Mesenchymal stem cell (in vitro differentiated cells and primary cell): ENCODE data around the gene MOB2.

Source experiments
- DNase-seq: peaks from one replicate; pipeline ENCODE4 v3.0.0-alpha.2; 2013
- H2AFZ ChIP-seq: one replicate; pipeline ENCODE4 v1.6.1; 2013; ENCODE audit warnings: low read depth, mild to moderate bottlenecking, control low read depth, inconsistent platforms, low read length, moderate library complexity
- H2AK5ac ChIP-seq: 2 replicates; pipeline ENCODE4 v1.6.1; 2013; ENCODE audit warnings: low read length, moderate library complexity, mild to moderate bottlenecking, inconsistent platforms; ENCODE audit not compliant: severe bottlenecking
- H2BK120ac ChIP-seq: one replicate; pipeline ENCODE4 v1.6.1; 2013; ENCODE audit warnings: low read depth, mild to moderate bottlenecking, inconsistent platforms, low read length, moderate library complexity
- H2BK12ac ChIP-seq, 2 experiments: one replicate each; pipeline ENCODE4 v1.6.1; 2013; ENCODE audit warnings: inconsistent platforms in 2 of 2, low read length in 2 of 2, mild to moderate bottlenecking in 2 of 2, moderate library complexity in 2 of 2, control low read depth in 1 of 2
- H2BK15ac ChIP-seq: one replicate; pipeline ENCODE4 v1.6.1; 2013; ENCODE audit warnings: mild to moderate bottlenecking, low read depth, inconsistent platforms; ENCODE audit not compliant: poor library complexity, severe bottlenecking
- H2BK5ac ChIP-seq: 2 replicates; pipeline ENCODE4 v1.6.1; 2013; ENCODE audit warnings: low read depth, mild to moderate bottlenecking, low read length, control low read depth, inconsistent platforms; ENCODE audit not compliant: poor library complexity, severe bottlenecking
- H3K14ac ChIP-seq, 2 experiments: one replicate each; pipeline ENCODE4 v1.6.1; 2013; ENCODE audit warnings: inconsistent platforms in 2 of 2, low read length in 2 of 2, control low read depth in 1 of 2, mild to moderate bottlenecking in 1 of 2, moderate library complexity in 1 of 2
- H3K18ac ChIP-seq, 2 experiments: one replicate each; pipeline ENCODE4 v1.6.1; 2013; ENCODE audit warnings: inconsistent platforms in 2 of 2, low read length in 2 of 2, control low read depth in 1 of 2, low read depth in 1 of 2, mild to moderate bottlenecking in 1 of 2
- H3K23ac ChIP-seq, 2 experiments: one replicate each; pipeline ENCODE4 v1.6.1; 2013; ENCODE audit warnings: inconsistent platforms in 2 of 2, low read length in 2 of 2, mild to moderate bottlenecking in 2 of 2, moderate library complexity in 2 of 2, control low read depth in 1 of 2
- H3K27ac ChIP-seq: 2 replicates; pipeline ENCODE4 v1.5.1; 2013; ENCODE audit warnings: mild to moderate bottlenecking, moderate library complexity, low read length, control low read depth, inconsistent platforms; ENCODE audit not compliant: poor library complexity, severe bottlenecking
- H3K27me3 ChIP-seq, 2 experiments: 2 replicates each; pipeline versions ENCODE4 v1.6.1 to v1.7.0; 2013; ENCODE audit warnings: low read length in 2 of 2, mild to moderate bottlenecking in 2 of 2, moderate library complexity in 2 of 2, control low read depth in 1 of 2, inconsistent platforms in 1 of 2; ENCODE audit not compliant: control insufficient read depth in 1 of 2, insufficient read depth in 1 of 2
- H3K36me3 ChIP-seq, 2 experiments: 2 replicates each; pipeline versions ENCODE4 v1.6.1 to v1.7.0; 2013; ENCODE audit warnings: low read length in 2 of 2, control low read depth in 1 of 2, inconsistent platforms in 1 of 2, low read depth in 1 of 2, mild to moderate bottlenecking in 1 of 2; ENCODE audit not compliant: insufficient read depth in 2 of 2, control insufficient read depth in 1 of 2
- H3K4ac ChIP-seq, 2 experiments: one replicate each; pipeline ENCODE4 v1.6.1; 2013; ENCODE audit warnings: inconsistent platforms in 2 of 2, low read length in 2 of 2, mild to moderate bottlenecking in 2 of 2, moderate library complexity in 2 of 2, control low read depth in 1 of 2, low read depth in 1 of 2
- H3K4me1 ChIP-seq: 2 replicates; pipeline ENCODE4 v1.6.1; 2013; ENCODE audit warnings: low read depth, low read length, control low read depth; ENCODE audit not compliant: control insufficient read depth, insufficient read depth
- H3K4me2 ChIP-seq: 2 replicates; pipeline ENCODE4 v1.6.1; 2013; ENCODE audit warnings: low read length, mild to moderate bottlenecking, inconsistent platforms; ENCODE audit not compliant: poor library complexity, severe bottlenecking
- H3K4me3 ChIP-seq, 2 experiments: 2 replicates each; pipeline versions ENCODE4 v1.5.1 to v1.7.0; 2013; ENCODE audit warnings: low read length in 2 of 2, mild to moderate bottlenecking in 2 of 2, control low read depth in 1 of 2, low read depth in 1 of 2; ENCODE audit not compliant: insufficient read depth in 1 of 2
- H3K79me1 ChIP-seq: replicated peaks from 2 replicates; pipeline ENCODE4 v1.6.1; 2013; ENCODE audit warnings: mild to moderate bottlenecking, control low read depth, low read length, inconsistent platforms; ENCODE audit not compliant: poor library complexity, severe bottlenecking
- H3K9ac ChIP-seq: 2 replicates; pipeline ENCODE4 v1.7.0; 2013; ENCODE audit warnings: mild to moderate bottlenecking, low read length, moderate library complexity
- H3K9me3 ChIP-seq: 2 replicates; pipeline ENCODE4 v1.7.0; 2013; ENCODE audit warnings: mild to moderate bottlenecking, low read length; ENCODE audit not compliant: control insufficient read depth
- H4K8ac ChIP-seq: one replicate; pipeline ENCODE4 v1.6.1; 2013; ENCODE audit warnings: inconsistent platforms, mild to moderate bottlenecking, low read length, moderate library complexity
- H4K91ac ChIP-seq: one replicate; pipeline ENCODE4 v1.6.1; 2013; ENCODE audit warnings: mild to moderate bottlenecking, low read length, inconsistent platforms
- WGBS: methylation state at CpG from one replicate; pipeline ENCODE4 v1.1.7; 2013; ENCODE audit warnings: mixed read lengths; 5-methylcytosine and 5-hydroxymethylcytosine counted together

Gene MOB2

DNA sequence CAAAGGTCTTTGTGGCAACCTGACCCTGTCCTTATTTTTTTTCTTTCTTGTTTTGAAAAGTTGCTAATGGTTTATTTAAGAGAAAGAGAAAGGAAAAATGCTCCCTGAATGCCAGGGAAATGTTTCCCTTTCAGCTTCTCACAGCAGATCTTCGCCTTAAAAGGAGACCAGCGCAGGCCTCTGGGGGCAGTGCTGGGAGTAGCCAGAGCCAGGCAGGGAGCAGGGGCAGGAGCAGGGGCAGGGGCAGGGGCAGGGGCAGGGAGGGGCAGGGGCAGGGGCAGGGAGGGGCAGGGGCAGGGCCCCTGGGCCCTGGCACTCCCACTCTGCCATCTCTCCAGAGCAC lies 5.1 kb downstream of the MOB2 start:
- H3K27me3 ChIP-seq = no peaks in the 10 kb centered on the region
- no peak overlapping the region for H3K4me2 ChIP-seq
- no peak overlapping the region for H2BK5ac ChIP-seq
- H3K79me1 ChIP-seq = peaks cover 57% of the 10 kb centered on the region
- 93% methylated on average over 2 of the region's 2 CpGs for WGBS
- H2BK120ac ChIP-seq = no peak overlapping the region
- H2AK5ac ChIP-seq = no peak overlapping the region
- no peak overlapping the region for H3K9ac ChIP-seq
- H4K8ac ChIP-seq = no peak overlapping the region
- H3K14ac ChIP-seq = no peak overlapping the region
- no peak overlapping the region for H3K23ac ChIP-seq
- H2BK15ac ChIP-seq = no peak overlapping the region
- H2BK12ac ChIP-seq = no peak overlapping the region
- H3K4me1 ChIP-seq = peaks cover 23% of the 10 kb centered on the region
- H3K9me3 ChIP-seq = no peaks in the 10 kb centered on the region
- H3K4me3 ChIP-seq = no peak overlapping the region
- no peak overlapping the region for H4K91ac ChIP-seq
- no peak overlapping the region for H3K4ac ChIP-seq
- H3K27ac ChIP-seq = no peak overlapping the region
- H3K18ac ChIP-seq = no peak overlapping the region
- H2AFZ ChIP-seq = no peak overlapping the region
- DNase-seq = no peak
- peaks cover 42 to 69% of the 10 kb centered on the region in 2 experiments for H3K36me3 ChIP-seq

GRCh38 chr11:1480555-1481482 lies 5.8 kb downstream of the MOB2 start:
- Histone ChIP-seq H3K9me3 (no peaks in the 10 kb centered on the region), H3K36me3 (peaks cover 48 to 71% of the 10 kb centered on the region in 2 experiments), H3K9ac (no peak overlapping the region), H3K14ac (no peak overlapping the region), H2AK5ac (no peak overlapping the region), H2BK12ac (no peak overlapping the region), H3K27me3 (no peaks in the 10 kb centered on the region), H3K23ac (no peak overlapping the region), H3K4ac (no peak overlapping the region), H2BK15ac (no peak overlapping the region), H3K4me3 (no peak overlapping the region), H3K18ac (no peak overlapping the region), H2AFZ (no peak overlapping the region), H4K8ac (no peak overlapping the region), H4K91ac (no peak overlapping the region), H3K4me2 (no peak overlapping the region), H2BK120ac (no peak overlapping the region), H3K4me1 (peaks cover 17% of the 10 kb centered on the region), H2BK5ac (no peak overlapping the region), H3K79me1 (peaks cover 54% of the 10 kb centered on the region), H3K27ac (no peak overlapping the region)
- DNase-seq = no peak
- WGBS = 96% methylated on average over 36 of the region's 36 CpGs

DNA sequence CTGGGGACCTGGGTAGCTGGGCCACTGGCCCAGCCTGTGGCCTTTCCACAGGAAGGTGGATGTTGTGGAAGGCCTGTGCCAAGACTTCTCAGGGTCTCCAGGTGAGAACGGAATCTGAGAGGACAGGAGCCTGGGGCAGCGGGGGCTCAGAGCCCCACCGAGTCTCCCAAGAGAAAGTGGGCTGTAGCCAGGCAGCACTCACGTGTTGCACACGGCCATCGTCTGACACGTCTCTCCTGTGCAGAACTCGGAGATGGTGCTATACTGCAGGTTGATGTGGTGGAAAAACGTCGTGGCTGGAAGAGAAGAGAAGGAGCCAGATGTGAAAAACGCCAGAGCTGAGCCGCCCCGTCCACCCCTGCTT lies 6.4 kb downstream of the MOB2 start:
- H3K14ac ChIP-seq = no peak overlapping the region
- no peak overlapping the region for H3K4ac ChIP-seq
- H3K27me3 ChIP-seq = no peaks in the 10 kb centered on the region
- H2BK120ac ChIP-seq = no peak overlapping the region
- peaks cover 12% of the 10 kb centered on the region for H3K4me1 ChIP-seq
- H4K91ac ChIP-seq = no peak overlapping the region
- H4K8ac ChIP-seq = no peak overlapping the region
- no peak for DNase-seq
- H3K23ac ChIP-seq = no peak overlapping the region
- H2BK15ac ChIP-seq = no peak overlapping the region
- H3K9me3 ChIP-seq = no peaks in the 10 kb centered on the region
- no peak overlapping the region for H2BK5ac ChIP-seq
- no peak overlapping the region for H3K4me2 ChIP-seq
- H3K27ac ChIP-seq = no peak overlapping the region
- H3K79me1 ChIP-seq = peaks cover 48% of the 10 kb centered on the region
- no peak overlapping the region for H2AFZ ChIP-seq
- no peak overlapping the region for H2AK5ac ChIP-seq
- 90% methylated on average over 13 of the region's 13 CpGs for WGBS
- H3K9ac ChIP-seq = no peak overlapping the region
- H3K4me3 ChIP-seq = no peak overlapping the region
- peaks cover 54 to 71% of the 10 kb centered on the region in 2 experiments for H3K36me3 ChIP-seq
- no peak overlapping the region for H2BK12ac ChIP-seq
- H3K18ac ChIP-seq = no peak overlapping the region

GRCh38 chr11:1479678-1480118 lies 6.9 kb downstream of the MOB2 start:
- H2BK15ac ChIP-seq = no peak overlapping the region
- no peak overlapping the region for H2AK5ac ChIP-seq
- H4K91ac ChIP-seq = no peak overlapping the region
- no peaks in the 10 kb centered on the region for H3K27me3 ChIP-seq
- H3K4ac ChIP-seq = no peak overlapping the region
- peaks cover 59 to 67% of the 10 kb centered on the region in 2 experiments for H3K36me3 ChIP-seq
- H2BK5ac ChIP-seq = no peak overlapping the region
- WGBS = 95% methylated on average over 12 of the region's 12 CpGs
- H3K4me3 ChIP-seq = no peak overlapping the region
- peaks cover 8% of the 10 kb centered on the region for H3K4me1 ChIP-seq
- H3K4me2 ChIP-seq = no peak overlapping the region
- H3K9me3 ChIP-seq = no peaks in the 10 kb centered on the region
- no peak overlapping the region for H4K8ac ChIP-seq
- no peak overlapping the region for H3K27ac ChIP-seq
- H3K18ac ChIP-seq = no peak overlapping the region
- H2AFZ ChIP-seq = no peak overlapping the region
- H3K79me1 ChIP-seq = peaks cover 43% of the 10 kb centered on the region
- H3K9ac ChIP-seq = no peak overlapping the region
- no peak overlapping the region for H3K23ac ChIP-seq
- DNase-seq = no peak
- H2BK12ac ChIP-seq = no peak overlapping the region
- H2BK120ac ChIP-seq = no peak overlapping the region
- H3K14ac ChIP-seq = no peak overlapping the region
